Keratinocyte (primary cell): ENCODE measurements around the gene E2F1. TPM values are rescaled to one million over a fixed set of nuclear protein-coding genes. Genes with fewer than 3 reads are reported as not detected.

Source experiments
- DNase-seq: peaks from one replicate; pipeline ENCODE4 v3.0.0-alpha.2; 2011; ENCODE audit warnings: low read depth, missing footprints, low spot score
- FAIRE-seq: peaks from 2 replicates; lab custom pipeline; 2011; peaks lifted over from hg19 to GRCh38; lab: Jason Lieb, UNC
- H2AFZ ChIP-seq: 2 replicates; pipeline ENCODE4 v1.6.0; 2012; ENCODE audit warnings: low read length, control low read depth, inconsistent platforms; ENCODE audit not compliant: control insufficient read depth
- H3K27ac ChIP-seq: 2 replicates; pipeline ENCODE4 v1.5.1; 2011; ENCODE audit warnings: low read length; ENCODE audit not compliant: control insufficient read depth, insufficient read depth
- H3K27me3 ChIP-seq: 3 replicates; pipeline ENCODE4 v1.6.0; 2011; ENCODE audit warnings: low read length; ENCODE audit not compliant: control insufficient read depth, insufficient read depth; ENCODE audit errors: extremely low read depth
- H3K36me3 ChIP-seq, 2 experiments: 2 replicates in 1 of 2; 3 replicates in 1 of 2; pipeline ENCODE4 v1.5.1; 2011; ENCODE audit warnings: low read length in 2 of 2, mild to moderate bottlenecking in 1 of 2; ENCODE audit not compliant: control insufficient read depth in 2 of 2, insufficient read depth in 2 of 2; ENCODE audit errors: extremely low read depth in 1 of 2
- H3K4me1 ChIP-seq: 3 replicates; pipeline ENCODE4 v1.5.1; 2011; ENCODE audit warnings: low read length; ENCODE audit not compliant: control insufficient read depth, insufficient read depth; ENCODE audit errors: extremely low read depth
- H3K4me2 ChIP-seq: 3 replicates; pipeline ENCODE4 v1.6.0; 2011; ENCODE audit warnings: low read depth, low read length; ENCODE audit not compliant: control insufficient read depth, insufficient read depth; ENCODE audit errors: extremely low read depth
- H3K4me3 ChIP-seq, 3 experiments: fragments of 200-600 bp in 1 of 3; sonication (generic) in 1 of 3; 2 replicates in 2 of 3; 3 replicates in 1 of 3; pipeline ENCODE4 v1.5.1; 2011 to 2016; ENCODE audit warnings: low read length in 3 of 3, mild to moderate bottlenecking in 3 of 3, control low read depth in 2 of 3, inconsistent platforms in 1 of 3, low read depth in 1 of 3, mixed read lengths in 1 of 3, mixed run types in 1 of 3, moderate library complexity in 1 of 3; ENCODE audit not compliant: control insufficient read depth in 2 of 3, insufficient read depth in 2 of 3; ENCODE audit errors: extremely low read depth in 1 of 3
- H3K79me2 ChIP-seq: 2 replicates; pipeline ENCODE4 v1.6.0; 2012; ENCODE audit warnings: low read length; ENCODE audit not compliant: control insufficient read depth, insufficient read depth
- H3K9ac ChIP-seq: 3 replicates; pipeline ENCODE4 v1.6.0; 2011; ENCODE audit warnings: low read length; ENCODE audit not compliant: control insufficient read depth, insufficient read depth; ENCODE audit errors: extremely low read depth
- H3K9me1 ChIP-seq: 3 replicates; pipeline ENCODE4 v1.6.0; 2011; ENCODE audit warnings: low read length; ENCODE audit not compliant: control insufficient read depth, insufficient read depth; ENCODE audit errors: extremely low read depth
- H3K9me3 ChIP-seq: 2 replicates; pipeline ENCODE4 v1.5.1; 2012; ENCODE audit warnings: low read depth, low read length; ENCODE audit not compliant: control insufficient read depth
- H4K20me1 ChIP-seq: 3 replicates; pipeline ENCODE4 v1.6.0; 2011; ENCODE audit warnings: low read length; ENCODE audit not compliant: control insufficient read depth, insufficient read depth; ENCODE audit errors: extremely low read depth
- EZH2 ChIP-seq: IDR thresholded peaks from one replicate; pipeline ENCODE4 v1.6.1; 2012; ENCODE audit warnings: inconsistent platforms, mild to moderate bottlenecking, low read length, moderate library complexity
- dilution Hi-C: fragments of 300-500 bp; cut with MboI; formaldehyde crosslinking; loops from one replicate; pipeline ENCODE4 v1.7.0; 2020; ENCODE audit warnings: low sequenced_read_pairs; ENCODE audit not compliant: extremely low pct_ligation_motif_present
- polyA plus RNA-seq, 5 experiments: library from polyadenylated mRNA; depleted of rRNA in 3 of 5; stranded (reverse) in 3 of 5; stranded (forward) in 1 of 5; unstranded in 1 of 5; fragments of >200 nt; gene quantifications; 1 replicate in 1 of 5; 2 replicates in 3 of 5; 3 replicates in 1 of 5; pipeline versions ENCODE4 v1.2.1 to v1.2.3, GENCODE V29; 2011 to 2012; ENCODE audit warnings: missing spikeins in 2 of 5, low read depth in 1 of 5, low replicate concordance in 1 of 5
- TF ChIP-seq, protein P1 (sequence below), 3 experiments: IDR thresholded peaks in 1 of 3; conservative IDR thresholded peaks in 1 of 3; optimal IDR thresholded peaks in 1 of 3; 2 replicates in 2 of 3; 3 replicates in 1 of 3; pipeline versions ENCODE3 to v1.5.1; 2011; ENCODE audit warnings: low read length in 3 of 3, mild to moderate bottlenecking in 3 of 3, moderate library complexity in 2 of 3, control low read depth in 1 of 3, inconsistent platforms in 1 of 3; ENCODE audit not compliant: insufficient read depth in 2 of 3; ENCODE audit errors: extremely low read depth in 1 of 3

The E2F1 gene
- polyA plus RNA-seq, 1 donor (not counting 4 experiments of a cell fraction or from before 2014, with no cell fraction given): 2.8 TPM

DNA sequence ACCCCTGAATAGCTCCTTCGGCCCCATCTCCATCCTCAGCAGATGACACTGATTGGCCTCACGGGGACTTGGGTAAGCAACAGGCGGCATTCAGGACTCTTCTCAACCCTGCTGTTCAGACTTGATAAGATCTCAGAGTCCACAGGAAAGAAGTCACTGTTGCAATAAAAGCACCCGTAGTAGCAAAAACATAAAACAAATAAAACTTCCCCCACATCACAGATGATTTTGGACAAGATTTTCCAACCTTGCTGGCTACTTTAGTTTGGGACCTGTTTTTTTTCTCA, 41.2 kb downstream of the E2F1 start:
- no peaks in the 10 kb centered on the region for H3K79me2 ChIP-seq
- H3K27ac ChIP-seq: no peak overlapping the region
- H2AFZ ChIP-seq: no peak overlapping the region
- TF ChIP-seq EZH2: no peak
- TF ChIP-seq, protein P1, sequence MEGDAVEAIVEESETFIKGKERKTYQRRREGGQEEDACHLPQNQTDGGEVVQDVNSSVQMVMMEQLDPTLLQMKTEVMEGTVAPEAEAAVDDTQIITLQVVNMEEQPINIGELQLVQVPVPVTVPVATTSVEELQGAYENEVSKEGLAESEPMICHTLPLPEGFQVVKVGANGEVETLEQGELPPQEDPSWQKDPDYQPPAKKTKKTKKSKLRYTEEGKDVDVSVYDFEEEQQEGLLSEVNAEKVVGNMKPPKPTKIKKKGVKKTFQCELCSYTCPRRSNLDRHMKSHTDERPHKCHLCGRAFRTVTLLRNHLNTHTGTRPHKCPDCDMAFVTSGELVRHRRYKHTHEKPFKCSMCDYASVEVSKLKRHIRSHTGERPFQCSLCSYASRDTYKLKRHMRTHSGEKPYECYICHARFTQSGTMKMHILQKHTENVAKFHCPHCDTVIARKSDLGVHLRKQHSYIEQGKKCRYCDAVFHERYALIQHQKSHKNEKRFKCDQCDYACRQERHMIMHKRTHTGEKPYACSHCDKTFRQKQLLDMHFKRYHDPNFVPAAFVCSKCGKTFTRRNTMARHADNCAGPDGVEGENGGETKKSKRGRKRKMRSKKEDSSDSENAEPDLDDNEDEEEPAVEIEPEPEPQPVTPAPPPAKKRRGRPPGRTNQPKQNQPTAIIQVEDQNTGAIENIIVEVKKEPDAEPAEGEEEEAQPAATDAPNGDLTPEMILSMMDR (optimal IDR thresholded peaks at IDR 0.05 in 1 of 3, IDR thresholded peaks at IDR 0.05 in 1 of 3, conservative IDR thresholded peaks at IDR 0.05 in 1 of 3; ENCODE audit: extremely low read depth in 1 of 3, insufficient read depth in 2 of 3, low read length in 3 of 3): no peak
- no peak overlapping the region for H3K4me3 ChIP-seq
- H4K20me1 ChIP-seq: peaks cover 3% of the 10 kb centered on the region
- dilution Hi-C loops: no loop called here
- no peak for FAIRE-seq
- H3K36me3 ChIP-seq: peaks cover 5 to 21% of the 10 kb centered on the region in 2 experiments
- no peak for DNase-seq
- H3K9me1 ChIP-seq: peaks cover 7% of the 10 kb centered on the region
- no peaks in the 10 kb centered on the region for H3K9me3 ChIP-seq
- no peak overlapping the region for H3K9ac ChIP-seq
- no peaks in the 10 kb centered on the region for H3K27me3 ChIP-seq
- H3K4me2 ChIP-seq: no peak overlapping the region
- H3K4me1 ChIP-seq: peaks cover 19% of the 10 kb centered on the region

DNA sequence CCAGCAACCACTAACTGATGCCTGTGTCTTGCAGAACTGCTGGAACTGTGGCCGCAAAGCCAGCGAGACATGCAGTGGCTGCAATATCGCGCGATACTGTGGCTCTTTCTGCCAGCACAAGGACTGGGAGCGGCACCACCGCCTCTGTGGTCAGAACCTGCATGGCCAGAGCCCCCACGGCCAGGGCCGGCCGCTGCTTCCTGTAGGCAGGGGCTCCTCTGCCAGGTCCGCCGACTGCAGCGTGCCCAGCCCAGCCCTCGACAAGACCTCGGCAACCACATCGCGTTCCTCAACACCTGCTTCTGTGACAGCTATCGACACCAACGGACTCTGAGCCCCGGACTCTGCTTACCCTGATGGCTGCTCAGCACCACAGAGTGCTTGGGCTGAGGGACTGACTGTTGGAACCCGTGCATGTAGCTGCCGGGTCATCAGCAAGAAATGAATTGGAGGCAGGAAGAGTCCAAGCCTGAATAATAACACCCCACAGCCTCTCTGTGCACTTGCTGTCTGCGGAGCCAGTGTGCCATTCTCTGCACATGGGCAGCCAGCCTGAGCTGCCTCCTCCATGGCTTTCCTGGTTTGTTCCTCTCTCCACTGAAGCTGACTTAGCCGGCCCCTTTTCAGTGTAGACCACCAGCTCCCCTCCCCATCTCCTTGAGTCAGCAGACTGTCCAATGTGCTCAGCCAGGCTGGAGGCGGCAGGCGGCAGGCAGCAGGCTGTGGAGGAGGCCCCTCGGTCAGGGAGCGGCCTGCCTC, 41.7 kb downstream of the E2F1 start:
- TF ChIP-seq EZH2: no peak
- TF ChIP-seq, protein P1 (optimal IDR thresholded peaks at IDR 0.05 in 1 of 3, IDR thresholded peaks at IDR 0.05 in 1 of 3, conservative IDR thresholded peaks at IDR 0.05 in 1 of 3; ENCODE audit: extremely low read depth in 1 of 3, insufficient read depth in 2 of 3, low read length in 3 of 3): no peak
- FAIRE-seq: no peak
- Histone ChIP-seq H3K4me2 (no peak overlapping the region), H3K9ac (no peak overlapping the region), H3K27ac (no peak overlapping the region), H2AFZ (no peak overlapping the region), H3K4me3 (no peak overlapping the region), H3K36me3 (peaks cover 5 to 25% of the 10 kb centered on the region in 2 experiments), H3K4me1 (peaks cover 19% of the 10 kb centered on the region), H3K9me3 (no peaks in the 10 kb centered on the region), H3K9me1 (peaks cover 7% of the 10 kb centered on the region), H3K27me3 (no peaks in the 10 kb centered on the region), H4K20me1 (peaks cover 3% of the 10 kb centered on the region), H3K79me2 (no peaks in the 10 kb centered on the region)
- DNase-seq: no peak
- dilution Hi-C loops: no loop called here
